Measurements from ENCODE around the gene HTRA3.
A peak's percentile ranks its signal among the peaks of the same experiment; 100 is the strongest.

HTRA3 gene

DNA sequence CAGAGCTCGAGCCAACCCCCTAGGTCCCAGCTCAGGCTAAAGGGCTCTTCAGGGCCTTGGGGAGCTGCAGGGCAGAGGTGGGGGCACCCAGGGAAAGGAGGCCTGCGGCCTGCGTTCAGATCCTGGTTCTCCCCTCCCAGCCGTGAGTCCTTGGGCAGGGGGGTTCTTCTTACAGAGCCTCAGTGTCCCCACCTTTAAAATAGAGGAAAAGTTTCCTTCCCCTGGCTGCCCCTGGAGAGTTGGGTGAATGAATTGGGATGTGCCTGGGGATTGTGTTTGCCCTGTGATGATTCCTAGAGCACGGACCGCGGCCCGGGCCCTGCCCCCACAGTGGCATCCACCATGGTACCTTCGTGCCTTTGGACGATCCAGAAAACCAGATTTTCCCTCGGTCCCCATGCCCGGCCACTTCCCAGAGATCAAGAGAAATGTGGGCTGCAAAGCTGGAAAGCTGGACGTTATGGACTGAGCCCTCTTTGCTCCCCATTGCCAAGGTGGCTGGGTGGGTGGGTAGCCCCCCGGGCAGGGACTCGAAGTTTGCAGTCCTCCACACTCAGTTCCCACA is 11.4 kb downstream of the HTRA3 start:
- Mint-ChIP-seq H3K36me3 (ENCODE audit: low read depth) (no peaks in the 10 kb centered on the region), H3K9me3 (no peaks in the 10 kb centered on the region), H3K4me3 (no peak overlapping the region), H3K27ac (peak overlapping the region in 2 of 3 experiments; percentile 48 to 93), H3K4me1 (peaks cover 51% of the 10 kb centered on the region), H3K27me3 (ENCODE audit: low read depth) (peaks cover 13% of the 10 kb centered on the region)
- TF ChIP-seq, protein P1, sequence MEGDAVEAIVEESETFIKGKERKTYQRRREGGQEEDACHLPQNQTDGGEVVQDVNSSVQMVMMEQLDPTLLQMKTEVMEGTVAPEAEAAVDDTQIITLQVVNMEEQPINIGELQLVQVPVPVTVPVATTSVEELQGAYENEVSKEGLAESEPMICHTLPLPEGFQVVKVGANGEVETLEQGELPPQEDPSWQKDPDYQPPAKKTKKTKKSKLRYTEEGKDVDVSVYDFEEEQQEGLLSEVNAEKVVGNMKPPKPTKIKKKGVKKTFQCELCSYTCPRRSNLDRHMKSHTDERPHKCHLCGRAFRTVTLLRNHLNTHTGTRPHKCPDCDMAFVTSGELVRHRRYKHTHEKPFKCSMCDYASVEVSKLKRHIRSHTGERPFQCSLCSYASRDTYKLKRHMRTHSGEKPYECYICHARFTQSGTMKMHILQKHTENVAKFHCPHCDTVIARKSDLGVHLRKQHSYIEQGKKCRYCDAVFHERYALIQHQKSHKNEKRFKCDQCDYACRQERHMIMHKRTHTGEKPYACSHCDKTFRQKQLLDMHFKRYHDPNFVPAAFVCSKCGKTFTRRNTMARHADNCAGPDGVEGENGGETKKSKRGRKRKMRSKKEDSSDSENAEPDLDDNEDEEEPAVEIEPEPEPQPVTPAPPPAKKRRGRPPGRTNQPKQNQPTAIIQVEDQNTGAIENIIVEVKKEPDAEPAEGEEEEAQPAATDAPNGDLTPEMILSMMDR (IDR thresholded peaks at IDR 0.05; ENCODE audit: unreplicated experiment in 3 of 3) = no peak

DNA sequence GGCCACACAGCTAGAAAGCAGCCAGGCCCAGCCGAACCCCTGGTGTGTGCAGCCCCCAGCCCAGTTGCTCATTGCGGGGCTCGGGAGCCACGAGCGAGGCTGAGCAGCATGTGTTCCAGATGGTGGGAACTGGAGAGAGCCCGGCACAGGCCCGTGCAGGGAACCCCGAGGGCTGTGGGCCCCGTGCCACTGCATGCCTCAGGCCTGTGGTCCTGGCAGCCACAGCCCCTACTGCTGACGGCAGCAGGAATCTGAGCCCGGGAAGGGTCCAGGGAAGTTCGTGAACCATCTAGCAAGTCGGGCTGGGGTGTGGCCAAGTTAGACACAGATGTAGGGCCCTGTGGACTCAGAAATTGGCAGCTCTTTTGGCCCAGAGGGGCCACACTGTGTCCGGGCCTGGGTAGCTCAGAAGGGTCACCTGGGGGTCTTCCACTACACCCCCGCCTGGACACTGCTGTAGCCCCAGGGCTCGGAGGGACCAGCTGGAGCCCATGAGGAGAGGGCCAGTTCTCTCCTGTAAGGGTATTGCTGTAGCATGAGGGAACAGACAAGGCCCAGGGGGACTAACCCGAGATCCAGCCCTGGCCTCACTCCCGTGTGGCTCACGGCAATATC is 12.1 kb downstream of the HTRA3 start:
- Mint-ChIP-seq H3K4me3 (no peak overlapping the region), H3K27me3 (ENCODE audit: low read depth) (peaks cover 9% of the 10 kb centered on the region)

DNA sequence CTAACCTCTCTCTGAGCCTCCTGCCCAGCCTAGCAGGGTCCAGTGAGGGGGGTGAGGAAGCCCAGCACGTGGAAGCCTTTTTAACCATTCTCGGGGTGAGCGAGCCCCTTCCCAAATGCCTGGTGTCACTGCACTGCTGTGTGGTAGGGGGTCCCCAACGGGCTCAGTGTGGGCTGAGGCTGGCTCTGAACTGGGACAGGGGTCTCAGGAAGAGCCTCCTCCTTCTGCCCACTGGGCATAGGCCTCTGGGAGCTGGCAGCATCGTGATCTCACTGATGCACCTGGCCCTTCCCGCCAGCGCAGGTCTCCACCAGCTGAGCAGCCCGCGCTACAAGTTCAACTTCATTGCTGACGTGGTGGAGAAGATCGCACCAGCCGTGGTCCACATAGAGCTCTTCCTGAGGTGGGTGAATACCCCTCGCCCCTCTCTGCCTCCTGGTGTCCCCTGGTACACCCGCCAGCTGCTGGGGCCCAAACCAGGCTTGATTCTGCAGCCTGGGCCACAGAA is 12.6 kb downstream of the HTRA3 start:
- Mint-ChIP-seq H3K27me3 (ENCODE audit: low read depth) (peaks cover 9% of the 10 kb centered on the region), H3K4me3 (no peak overlapping the region), H3K27ac (peak overlapping the region in 2 of 3 experiments; percentile 93 to 94), H3K4me1 (peaks cover 45% of the 10 kb centered on the region), H3K36me3 (ENCODE audit: low read depth) (no peaks in the 10 kb centered on the region), H3K9me3 (no peaks in the 10 kb centered on the region)
- TF ChIP-seq, protein P1 (IDR thresholded peaks at IDR 0.05; ENCODE audit: unreplicated experiment in 3 of 3) = no peak

More for the DNA sequence above, 12.1 kb downstream of the HTRA3 start:
- H3K27ac Mint-ChIP-seq = peak overlapping the region in 1 of 3 experiments; percentile 93
- H3K9me3 Mint-ChIP-seq = no peaks in the 10 kb centered on the region
- TF ChIP-seq, protein P1 (IDR thresholded peaks at IDR 0.05; ENCODE audit: unreplicated experiment in 3 of 3) = no peak
- H3K4me1 Mint-ChIP-seq = peaks cover 46% of the 10 kb centered on the region
- H3K36me3 Mint-ChIP-seq (ENCODE audit: low read depth) = no peaks in the 10 kb centered on the region

DNA sequence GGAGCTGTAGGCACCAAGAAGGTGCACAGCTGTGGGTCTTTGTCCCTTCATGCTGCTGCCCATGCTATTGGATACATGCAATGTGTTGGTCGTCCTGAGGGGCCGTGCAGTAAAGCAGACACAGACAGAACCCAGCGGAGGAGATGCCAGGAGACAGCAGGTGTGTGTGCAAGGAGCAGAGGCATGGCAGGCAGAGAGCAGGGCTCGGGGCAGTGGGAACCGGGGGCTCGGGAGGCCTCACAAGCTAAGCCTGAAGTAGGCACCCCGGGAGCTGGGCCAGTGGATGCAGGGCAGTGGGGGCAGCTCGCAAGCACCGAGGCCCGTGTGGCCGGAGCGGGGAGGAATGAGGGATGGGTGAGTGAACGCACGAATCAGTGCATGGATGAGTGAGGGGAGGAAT is 13.2 kb downstream of the HTRA3 start:
- Mint-ChIP-seq H3K4me1 (peaks cover 41% of the 10 kb centered on the region), H3K36me3 (ENCODE audit: low read depth) (no peaks in the 10 kb centered on the region), H3K9me3 (no peaks in the 10 kb centered on the region), H3K27ac (peak overlapping the region; percentile 37 to 94 (median 61)), H3K4me3 (no peak overlapping the region), H3K27me3 (ENCODE audit: low read depth) (peaks cover 9% of the 10 kb centered on the region)
- TF ChIP-seq, protein P1 (IDR thresholded peaks at IDR 0.05; ENCODE audit: unreplicated experiment in 3 of 3) = no peak

DNA sequence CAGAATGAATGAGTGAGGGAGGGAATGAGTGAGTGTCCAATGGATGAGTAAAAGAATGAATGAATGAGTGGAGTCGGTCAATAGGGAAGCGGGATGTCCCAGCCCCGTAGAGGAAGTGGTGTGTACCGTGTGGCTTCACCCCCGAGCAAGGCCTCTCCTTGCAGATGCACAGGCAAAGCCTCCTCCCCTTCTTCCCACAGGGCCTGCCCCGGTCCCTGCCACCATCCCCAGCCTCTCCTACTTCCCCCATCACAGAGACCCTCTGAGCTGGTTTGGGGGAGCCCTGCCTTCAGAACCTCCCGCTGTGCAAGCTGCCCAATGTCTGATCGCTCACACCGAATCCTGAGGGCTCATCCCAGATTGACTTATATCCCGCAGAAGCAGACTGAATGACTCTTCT is 13.6 kb downstream of the HTRA3 start:
- peaks cover 9% of the 10 kb centered on the region for H3K27me3 Mint-ChIP-seq (ENCODE audit: low read depth)
- no peaks in the 10 kb centered on the region for H3K36me3 Mint-ChIP-seq (ENCODE audit: low read depth)
- H3K4me3 Mint-ChIP-seq = no peak overlapping the region
- no peaks in the 10 kb centered on the region for H3K9me3 Mint-ChIP-seq
- peaks cover 38% of the 10 kb centered on the region for H3K4me1 Mint-ChIP-seq
- TF ChIP-seq, protein P1 (IDR thresholded peaks at IDR 0.05; ENCODE audit: unreplicated experiment in 3 of 3) = no peak
- peak overlapping the region in 2 of 3 experiments; percentile 61 to 94 for H3K27ac Mint-ChIP-seq

Measured in nephron (organoid).